ENCODE measurements around the gene GNG7.

DNA sequence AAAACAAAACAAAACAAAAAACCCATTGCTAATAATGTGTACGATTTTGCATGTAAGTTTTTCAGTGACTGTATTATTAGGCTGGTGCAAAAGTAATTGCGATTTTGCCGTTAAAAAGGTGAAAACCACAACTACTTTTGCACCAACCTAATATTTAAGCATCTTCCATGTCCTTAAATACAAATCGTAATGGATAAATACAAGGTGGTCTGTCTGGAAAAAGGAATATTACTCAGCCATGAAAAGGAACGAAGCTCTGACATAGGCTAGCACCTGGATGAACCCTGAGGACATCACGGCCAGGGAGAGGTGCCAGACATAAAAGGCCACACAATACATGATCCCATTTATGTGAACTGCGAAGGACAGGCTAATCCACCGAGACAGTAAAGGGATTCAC lies 193.4 kb downstream of the GNG7 start:
- no peak for TF ChIP-seq POLR2A (IDR thresholded peaks at IDR 0.05)
- TF ChIP-seq, protein P1, sequence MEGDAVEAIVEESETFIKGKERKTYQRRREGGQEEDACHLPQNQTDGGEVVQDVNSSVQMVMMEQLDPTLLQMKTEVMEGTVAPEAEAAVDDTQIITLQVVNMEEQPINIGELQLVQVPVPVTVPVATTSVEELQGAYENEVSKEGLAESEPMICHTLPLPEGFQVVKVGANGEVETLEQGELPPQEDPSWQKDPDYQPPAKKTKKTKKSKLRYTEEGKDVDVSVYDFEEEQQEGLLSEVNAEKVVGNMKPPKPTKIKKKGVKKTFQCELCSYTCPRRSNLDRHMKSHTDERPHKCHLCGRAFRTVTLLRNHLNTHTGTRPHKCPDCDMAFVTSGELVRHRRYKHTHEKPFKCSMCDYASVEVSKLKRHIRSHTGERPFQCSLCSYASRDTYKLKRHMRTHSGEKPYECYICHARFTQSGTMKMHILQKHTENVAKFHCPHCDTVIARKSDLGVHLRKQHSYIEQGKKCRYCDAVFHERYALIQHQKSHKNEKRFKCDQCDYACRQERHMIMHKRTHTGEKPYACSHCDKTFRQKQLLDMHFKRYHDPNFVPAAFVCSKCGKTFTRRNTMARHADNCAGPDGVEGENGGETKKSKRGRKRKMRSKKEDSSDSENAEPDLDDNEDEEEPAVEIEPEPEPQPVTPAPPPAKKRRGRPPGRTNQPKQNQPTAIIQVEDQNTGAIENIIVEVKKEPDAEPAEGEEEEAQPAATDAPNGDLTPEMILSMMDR (IDR thresholded peaks at IDR 0.05) = no peak

Data from right lobe of liver (tissue), 4 donors.